Transverse colon (tissue), 4 donors: Measurements from ENCODE around the gene TMEM95. TPM values are rescaled to one million over a fixed set of nuclear protein-coding genes. Genes with fewer than 3 reads are reported as not detected.

Source experiments
- DNase-seq: peaks from one replicate; pipeline ENCODE4 v3.0.0-alpha.2; 2019
- H3K27ac ChIP-seq, 4 donors: fragments of 200-600 bp; sonication (generic); 2 replicates each; pipeline ENCODE4 v1.5.1; 2016 to 2018; ENCODE audit warnings: inconsistent platforms in 4 of 4
- H3K27me3 ChIP-seq: fragments of 200-600 bp; sonication (generic); 2 replicates; pipeline ENCODE4 v1.5.1; 2017; ENCODE audit warnings: inconsistent platforms
- H3K36me3 ChIP-seq, 4 donors: fragments of 200-600 bp; sonication (generic); 2 replicates each; pipeline ENCODE4 v1.5.1; 2017 to 2019; ENCODE audit warnings: inconsistent platforms in 4 of 4
- H3K4me1 ChIP-seq, 4 donors: fragments of 200-600 bp; sonication (generic); 2 replicates each; pipeline ENCODE4 v1.5.1; 2017 to 2020; ENCODE audit warnings: inconsistent platforms in 4 of 4
- H3K4me3 ChIP-seq, 4 donors: fragments of 200-600 bp; sonication (generic); 1 replicate in 1 of 4; 2 replicates in 3 of 4; pipeline versions ENCODE4 v1.5.1 to v1.6.1; 2017 to 2019; ENCODE audit warnings: inconsistent platforms in 4 of 4
- H3K9me3 ChIP-seq, 2 donors: fragments of 200-600 bp; sonication (generic); 2 replicates each; pipeline ENCODE4 v1.5.1; 2017 to 2019; ENCODE audit warnings: inconsistent platforms in 2 of 2
- EP300 ChIP-seq: sonication (generic); formaldehyde crosslinking; IDR thresholded peaks from one replicate; pipeline ENCODE4 v1.6.1; 2017; ENCODE audit warnings: antibody characterized with exemption, low read depth
- POLR2A ChIP-seq: fragments of 450-650 bp; IDR thresholded peaks from one replicate; pipeline ENCODE4 v1.6.1; 2016; ENCODE audit warnings: antibody characterized with exemption, mild to moderate bottlenecking, moderate library complexity
- POLR2AphosphoS5 ChIP-seq, 3 donors: sonication (generic); formaldehyde crosslinking; IDR thresholded peaks; one replicate each; pipeline ENCODE4 v1.6.1; 2016; ENCODE audit warnings: antibody characterized with exemption in 3 of 3
- WGBS, 2 donors: methylation state at CpG; one replicate each; pipeline ENCODE4 v1.1.5; 2018; ENCODE audit warnings: low coverage in 1 of 2; 5-methylcytosine and 5-hydroxymethylcytosine counted together
- in situ Hi-C, 4 donors: fragments of 200-750 bp; cut with MboI; loops; one replicate each; pipeline versions ENCODE4 v1.15.0 to v1.15.1; 2017; ENCODE audit warnings: low sequenced_read_pairs in 3 of 4, low pct_ligation_motif_present in 1 of 4, low pct_unique_long_range_greater_than_20kb in 1 of 4
- intact Hi-C: fragments of 100-400 bp; cut with DNase I; formaldehyde crosslinking; loops from one replicate; pipeline ENCODE4 v1.15.1; 2023; ENCODE audit warnings: low total_unique reads
- total RNA-seq, 4 donors: library from RNA; depleted of rRNA; stranded (reverse); fragments of >200 nt; gene quantifications; one replicate each; pipeline ENCODE4 v1.1.0, GENCODE V29; 2016
- TF ChIP-seq, protein P1 (sequence below), 5 experiments: fragments of 200-600 bp in 3 of 5; fragments of 450-650 bp in 2 of 5; sonication (generic) in 3 of 5; IDR thresholded peaks; 1 replicate in 2 of 5; 2 replicates in 3 of 5; pipeline ENCODE4 v1.5.1; 2016 to 2017; ENCODE audit warnings: antibody characterized with exemption in 5 of 5, inconsistent platforms in 3 of 5, mild to moderate bottlenecking in 2 of 5, moderate library complexity in 1 of 5

TMEM95 gene
- total RNA-seq, 4 donors from 2014 or later, result not detected

DNA sequence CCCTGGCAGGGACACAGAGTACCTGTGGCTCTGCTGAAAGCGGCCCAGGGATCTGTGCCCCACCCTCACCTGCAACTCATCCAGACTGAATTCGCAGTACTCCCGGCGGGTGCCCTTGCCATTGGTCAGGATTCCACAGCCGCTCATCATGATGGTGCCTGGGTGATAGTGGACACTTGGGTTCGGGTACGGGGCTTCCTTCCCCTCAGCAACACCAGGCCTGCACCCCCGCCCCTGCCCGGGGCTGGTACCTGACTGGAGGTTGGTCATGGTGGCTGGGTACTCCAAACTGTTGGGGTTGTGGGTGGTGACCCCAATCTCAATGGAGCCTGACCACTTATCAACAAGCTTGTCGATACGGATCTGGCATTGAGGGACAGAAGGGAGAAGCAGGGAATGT, 28.8 kb upstream of the TMEM95 start:
- Histone ChIP-seq H3K27ac (no peak overlapping the region), H3K4me1 (peaks cover 7 to 21% (median 14%) of the 10 kb centered on the region in 4 donors), H3K27me3 (no peaks in the 10 kb centered on the region), H3K9me3 (no peaks in the 10 kb centered on the region), H3K4me3 (no peak overlapping the region), H3K36me3 (peaks cover 0 to 12% (median 6%) of the 10 kb centered on the region in 4 donors)
- TF ChIP-seq POLR2AphosphoS5 (IDR thresholded peaks at IDR 0.05), result no peak
- no peak for TF ChIP-seq EP300
- TF ChIP-seq POLR2A, result no peak
- TF ChIP-seq, protein P1, sequence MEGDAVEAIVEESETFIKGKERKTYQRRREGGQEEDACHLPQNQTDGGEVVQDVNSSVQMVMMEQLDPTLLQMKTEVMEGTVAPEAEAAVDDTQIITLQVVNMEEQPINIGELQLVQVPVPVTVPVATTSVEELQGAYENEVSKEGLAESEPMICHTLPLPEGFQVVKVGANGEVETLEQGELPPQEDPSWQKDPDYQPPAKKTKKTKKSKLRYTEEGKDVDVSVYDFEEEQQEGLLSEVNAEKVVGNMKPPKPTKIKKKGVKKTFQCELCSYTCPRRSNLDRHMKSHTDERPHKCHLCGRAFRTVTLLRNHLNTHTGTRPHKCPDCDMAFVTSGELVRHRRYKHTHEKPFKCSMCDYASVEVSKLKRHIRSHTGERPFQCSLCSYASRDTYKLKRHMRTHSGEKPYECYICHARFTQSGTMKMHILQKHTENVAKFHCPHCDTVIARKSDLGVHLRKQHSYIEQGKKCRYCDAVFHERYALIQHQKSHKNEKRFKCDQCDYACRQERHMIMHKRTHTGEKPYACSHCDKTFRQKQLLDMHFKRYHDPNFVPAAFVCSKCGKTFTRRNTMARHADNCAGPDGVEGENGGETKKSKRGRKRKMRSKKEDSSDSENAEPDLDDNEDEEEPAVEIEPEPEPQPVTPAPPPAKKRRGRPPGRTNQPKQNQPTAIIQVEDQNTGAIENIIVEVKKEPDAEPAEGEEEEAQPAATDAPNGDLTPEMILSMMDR (IDR thresholded peaks at IDR 0.05), result no peak
- DNase-seq, result no peak
- in situ Hi-C loops, result loop anchor here in 1 of 4 donors (25.0 kb wide), 1 partner anchor 289 kb away; the partner anchor contains the start of genes SLC16A11 and SLC16A13
- WGBS, 2 donors, result 96% methylated on average over 10 of the region's 11 CpGs; no CpG with 5 or more reads in 1 of the 2 donors
- intact Hi-C loops, result no loop called here

DNA sequence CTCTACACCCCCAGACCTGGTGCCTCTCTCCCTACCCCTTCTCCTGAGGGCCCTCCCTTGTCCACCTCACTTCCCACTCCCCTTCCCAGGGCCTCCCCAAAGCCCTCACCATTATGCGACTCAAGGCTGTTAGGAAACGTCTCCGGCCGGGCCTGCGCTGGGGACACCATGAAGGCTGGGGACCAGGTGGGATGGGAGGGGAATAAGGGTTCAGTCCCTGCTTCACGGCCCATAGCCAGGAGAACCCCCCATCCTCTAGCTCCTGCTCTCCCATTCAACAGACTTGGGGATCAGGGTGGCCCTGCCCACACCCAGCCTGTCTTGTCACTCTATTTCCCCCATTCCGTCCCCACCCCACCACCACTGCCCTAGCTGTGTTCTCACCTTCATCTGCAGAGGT, 27.9 kb upstream of the TMEM95 start:
- H3K4me1 ChIP-seq, result peaks cover 7 to 21% (median 14%) of the 10 kb centered on the region in 4 donors
- DNase-seq, result no peak
- intact Hi-C loops, result no loop called here
- 90% methylated on average over 7 of the region's 7 CpGs; no CpG with 5 or more reads in 1 of the 2 donors for WGBS, 2 donors
- H3K9me3 ChIP-seq, result no peaks in the 10 kb centered on the region
- TF ChIP-seq, protein P1 (IDR thresholded peaks at IDR 0.05), result no peak
- TF ChIP-seq POLR2AphosphoS5 (IDR thresholded peaks at IDR 0.05) (no peak), EP300 (no peak), POLR2A (no peak)
- H3K4me3 ChIP-seq, result no peak overlapping the region
- no peak overlapping the region for H3K27ac ChIP-seq
- peaks cover 0 to 6% (median 3%) of the 10 kb centered on the region in 4 donors for H3K36me3 ChIP-seq
- in situ Hi-C loops, result loop anchor here in 1 of 4 donors (25.0 kb wide), 1 partner anchor 290 kb away; the partner anchor contains the start of genes SLC16A11 and SLC16A13
- no peaks in the 10 kb centered on the region for H3K27me3 ChIP-seq

DNA sequence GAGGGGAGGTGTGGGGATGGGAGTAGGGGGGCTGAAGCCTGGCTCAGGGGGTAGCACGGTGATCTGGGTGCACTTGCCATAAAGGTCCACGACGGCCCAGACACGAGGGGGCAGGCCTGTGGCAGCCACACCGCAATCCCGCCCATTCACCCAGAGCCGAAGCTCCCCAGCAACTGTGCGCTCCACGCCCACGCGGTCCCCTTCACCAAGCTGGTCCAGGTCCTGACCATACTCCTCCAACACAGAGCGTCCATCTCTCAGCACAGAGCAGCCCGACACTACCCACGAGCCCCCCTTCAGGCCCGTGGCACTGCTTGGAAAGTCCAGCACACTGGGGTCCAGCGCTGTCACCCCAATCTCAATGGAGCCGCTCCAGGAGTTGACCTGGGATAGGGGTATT, 27.5 kb upstream of the TMEM95 start:
- Histone ChIP-seq H3K4me1 (peaks cover 7 to 21% (median 14%) of the 10 kb centered on the region in 4 donors), H3K36me3 (peaks cover 0 to 6% (median under 1%) of the 10 kb centered on the region in 4 donors), H3K27me3 (no peaks in the 10 kb centered on the region), H3K27ac (no peak overlapping the region), H3K4me3 (no peak overlapping the region), H3K9me3 (no peaks in the 10 kb centered on the region)
- DNase-seq, result no peak
- 80% methylated on average over 17 of the region's 17 CpGs; no CpG with 5 or more reads in 1 of the 2 donors for WGBS, 2 donors
- no peak for TF ChIP-seq POLR2A
- no peak for TF ChIP-seq POLR2AphosphoS5 (IDR thresholded peaks at IDR 0.05)
- TF ChIP-seq, protein P1 (IDR thresholded peaks at IDR 0.05), result no peak
- TF ChIP-seq EP300, result no peak
- intact Hi-C loops (no loop called here), in situ Hi-C loops (loop anchor here in 1 of 4 donors (25.0 kb wide), 1 partner anchor 290 kb away; the partner anchor contains the start of genes SLC16A11 and SLC16A13)

DNA sequence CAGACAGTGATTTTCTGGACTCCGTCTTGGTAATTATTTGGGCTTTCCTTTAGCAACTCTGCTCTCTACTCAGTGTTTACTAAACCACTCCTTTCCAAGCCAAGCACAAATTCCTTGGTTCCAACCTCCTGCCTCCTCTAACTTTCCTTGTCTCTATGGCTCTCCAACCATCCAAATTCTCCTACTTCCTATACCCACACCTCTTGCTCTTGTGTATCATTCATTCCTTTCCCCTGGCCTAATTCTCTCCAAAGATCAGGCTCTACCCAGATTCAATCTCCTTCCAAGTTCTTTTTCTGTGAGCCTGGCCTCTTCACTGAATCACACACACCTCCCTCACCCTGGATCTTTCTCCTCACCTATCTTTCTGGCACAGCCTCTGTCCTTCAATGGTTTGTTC, 26.9 kb upstream of the TMEM95 start:
- no peak for DNase-seq
- intact Hi-C loops, result no loop called here
- Histone ChIP-seq H3K4me1 (peaks cover 7 to 21% (median 14%) of the 10 kb centered on the region in 4 donors), H3K36me3 (peaks cover 0 to 6% (median 0%) of the 10 kb centered on the region in 4 donors), H3K27me3 (no peaks in the 10 kb centered on the region), H3K27ac (peak overlapping the region in 3 of 4 donors; percentile 90 to 93 (median 91)), H3K9me3 (no peaks in the 10 kb centered on the region), H3K4me3 (peak overlapping the region in 1 of 4 donors; percentile 82)
- in situ Hi-C loops, result loop anchor here in 1 of 4 donors (25.0 kb wide), 1 partner anchor 291 kb away; the partner anchor contains the start of genes SLC16A11 and SLC16A13
- no peak for TF ChIP-seq POLR2AphosphoS5 (IDR thresholded peaks at IDR 0.05)
- TF ChIP-seq EP300, result no peak
- TF ChIP-seq, protein P1 (IDR thresholded peaks at IDR 0.05), result no peak
- no peak for TF ChIP-seq POLR2A
- 86 to 88% methylated on average over 1 of the region's 1 CpG for WGBS, 2 donors
